Transverse colon (tissue), 4 donors: ENCODE results near the gene CEMIP2. TPM values are rescaled to one million over a fixed set of nuclear protein-coding genes. Genes with fewer than 3 reads are reported as not detected.
"Not testable (repeated sequence)": the region's sequence is repeated elsewhere in the genome, so short reads cannot be mapped to it uniquely, and the experiment has no call there.

Experiments used
- DNase-seq: peaks from one replicate; pipeline ENCODE4 v3.0.0-alpha.2; 2019
- H3K27ac ChIP-seq, 4 donors: fragments of 200-600 bp; sonication (generic); 2 replicates each; pipeline ENCODE4 v1.5.1; 2016 to 2018; ENCODE audit warnings: inconsistent platforms in 4 of 4
- H3K27me3 ChIP-seq: fragments of 200-600 bp; sonication (generic); 2 replicates; pipeline ENCODE4 v1.5.1; 2017; ENCODE audit warnings: inconsistent platforms
- H3K36me3 ChIP-seq, 4 donors: fragments of 200-600 bp; sonication (generic); 2 replicates each; pipeline ENCODE4 v1.5.1; 2017 to 2019; ENCODE audit warnings: inconsistent platforms in 4 of 4
- H3K4me1 ChIP-seq, 4 donors: fragments of 200-600 bp; sonication (generic); 2 replicates each; pipeline ENCODE4 v1.5.1; 2017 to 2020; ENCODE audit warnings: inconsistent platforms in 4 of 4
- H3K4me3 ChIP-seq, 4 donors: fragments of 200-600 bp; sonication (generic); 1 replicate in 1 of 4; 2 replicates in 3 of 4; pipeline versions ENCODE4 v1.5.1 to v1.6.1; 2017 to 2019; ENCODE audit warnings: inconsistent platforms in 4 of 4
- H3K9me3 ChIP-seq, 2 donors: fragments of 200-600 bp; sonication (generic); 2 replicates each; pipeline ENCODE4 v1.5.1; 2017 to 2019; ENCODE audit warnings: inconsistent platforms in 2 of 2
- EP300 ChIP-seq: sonication (generic); formaldehyde crosslinking; IDR thresholded peaks from one replicate; pipeline ENCODE4 v1.6.1; 2017; ENCODE audit warnings: antibody characterized with exemption, low read depth
- POLR2A ChIP-seq: fragments of 450-650 bp; IDR thresholded peaks from one replicate; pipeline ENCODE4 v1.6.1; 2016; ENCODE audit warnings: antibody characterized with exemption, mild to moderate bottlenecking, moderate library complexity
- POLR2AphosphoS5 ChIP-seq, 3 donors: sonication (generic); formaldehyde crosslinking; IDR thresholded peaks; one replicate each; pipeline ENCODE4 v1.6.1; 2016; ENCODE audit warnings: antibody characterized with exemption in 3 of 3
- WGBS, 2 donors: methylation state at CpG; one replicate each; pipeline ENCODE4 v1.1.5; 2018; ENCODE audit warnings: low coverage in 1 of 2; 5-methylcytosine and 5-hydroxymethylcytosine counted together
- in situ Hi-C, 4 donors: fragments of 200-750 bp; cut with MboI; loops; one replicate each; pipeline versions ENCODE4 v1.15.0 to v1.15.1; 2017; ENCODE audit warnings: low sequenced_read_pairs in 3 of 4, low pct_ligation_motif_present in 1 of 4, low pct_unique_long_range_greater_than_20kb in 1 of 4
- intact Hi-C: fragments of 100-400 bp; cut with DNase I; formaldehyde crosslinking; loops from one replicate; pipeline ENCODE4 v1.15.1; 2023; ENCODE audit warnings: low total_unique reads
- total RNA-seq, 4 donors: library from RNA; depleted of rRNA; stranded (reverse); fragments of >200 nt; gene quantifications; one replicate each; pipeline ENCODE4 v1.1.0, GENCODE V29; 2016
- TF ChIP-seq, protein P1 (sequence below), 5 experiments: fragments of 200-600 bp in 3 of 5; fragments of 450-650 bp in 2 of 5; sonication (generic) in 3 of 5; IDR thresholded peaks; 1 replicate in 2 of 5; 2 replicates in 3 of 5; pipeline ENCODE4 v1.5.1; 2016 to 2017; ENCODE audit warnings: antibody characterized with exemption in 5 of 5, inconsistent platforms in 3 of 5, mild to moderate bottlenecking in 2 of 5, moderate library complexity in 1 of 5

Gene CEMIP2
- total RNA-seq, 4 donors from 2014 or later, result 56.3 to 352 (median 236) TPM

DNA sequence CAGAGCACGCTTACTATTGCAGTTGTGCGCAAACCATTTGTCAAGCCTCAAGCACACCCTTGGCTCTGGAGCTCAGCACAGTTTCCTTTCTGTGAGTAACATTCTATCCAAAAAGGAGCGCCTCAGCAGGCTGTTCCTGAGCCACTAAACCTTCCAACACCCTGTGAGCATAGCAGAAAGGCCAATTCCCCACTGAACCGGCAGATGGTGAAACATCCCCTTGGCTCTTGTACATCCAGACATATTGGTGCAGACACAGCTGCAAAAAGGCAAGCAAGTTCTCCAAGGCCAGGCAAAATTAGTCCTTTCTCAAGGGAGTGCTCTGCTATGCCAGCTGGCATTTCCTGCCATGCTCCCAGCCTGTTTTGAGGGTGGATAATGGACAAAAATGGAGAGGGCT lies 44.1 kb upstream of the CEMIP2 start:
- Histone ChIP-seq H3K4me1 (peaks cover 0 to 6% (median 0%) of the 10 kb centered on the region in 4 donors), H3K4me3 (no peak overlapping the region), H3K36me3 (no peaks in the 10 kb centered on the region), H3K9me3 (no peaks in the 10 kb centered on the region), H3K27me3 (no peaks in the 10 kb centered on the region), H3K27ac (no peak overlapping the region)
- DNase-seq, result no peak
- 91 to 100% methylated on average over 1 to 4 of the region's 4 CpGs for WGBS, 2 donors
- in situ Hi-C loops (loop anchor here (10.0 to 25.0 kb wide), 6 partner anchors 175 to 775 kb away; no protein-coding TSS in a partner anchor), intact Hi-C loops (no loop called here)
- TF ChIP-seq, protein P1, sequence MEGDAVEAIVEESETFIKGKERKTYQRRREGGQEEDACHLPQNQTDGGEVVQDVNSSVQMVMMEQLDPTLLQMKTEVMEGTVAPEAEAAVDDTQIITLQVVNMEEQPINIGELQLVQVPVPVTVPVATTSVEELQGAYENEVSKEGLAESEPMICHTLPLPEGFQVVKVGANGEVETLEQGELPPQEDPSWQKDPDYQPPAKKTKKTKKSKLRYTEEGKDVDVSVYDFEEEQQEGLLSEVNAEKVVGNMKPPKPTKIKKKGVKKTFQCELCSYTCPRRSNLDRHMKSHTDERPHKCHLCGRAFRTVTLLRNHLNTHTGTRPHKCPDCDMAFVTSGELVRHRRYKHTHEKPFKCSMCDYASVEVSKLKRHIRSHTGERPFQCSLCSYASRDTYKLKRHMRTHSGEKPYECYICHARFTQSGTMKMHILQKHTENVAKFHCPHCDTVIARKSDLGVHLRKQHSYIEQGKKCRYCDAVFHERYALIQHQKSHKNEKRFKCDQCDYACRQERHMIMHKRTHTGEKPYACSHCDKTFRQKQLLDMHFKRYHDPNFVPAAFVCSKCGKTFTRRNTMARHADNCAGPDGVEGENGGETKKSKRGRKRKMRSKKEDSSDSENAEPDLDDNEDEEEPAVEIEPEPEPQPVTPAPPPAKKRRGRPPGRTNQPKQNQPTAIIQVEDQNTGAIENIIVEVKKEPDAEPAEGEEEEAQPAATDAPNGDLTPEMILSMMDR (IDR thresholded peaks at IDR 0.05), result no peak
- TF ChIP-seq POLR2A (no peak), POLR2AphosphoS5 (IDR thresholded peaks at IDR 0.05) (no peak), EP300 (no peak)

DNA sequence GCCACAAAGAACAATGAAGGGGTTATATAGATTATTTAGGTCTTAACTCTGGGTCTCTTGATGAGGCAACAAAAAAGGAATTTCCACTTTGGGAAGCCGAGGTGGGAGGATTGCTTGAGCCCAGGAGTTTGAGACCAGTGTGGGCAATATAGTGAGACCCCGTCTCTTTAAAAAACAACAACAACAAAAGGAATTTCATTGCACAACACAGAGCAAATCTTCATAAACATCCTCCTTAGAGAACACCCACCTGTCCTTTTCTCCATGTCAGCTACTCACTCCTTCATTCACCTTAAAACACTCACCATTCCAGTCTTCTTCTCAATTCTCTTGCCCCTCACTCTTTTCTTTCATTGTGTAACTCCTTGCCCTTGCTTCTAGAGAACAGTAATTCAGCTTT lies 39.8 kb upstream of the CEMIP2 start:
- in situ Hi-C loops, result loop anchor here (10.0 to 25.0 kb wide), 6 partner anchors 179 to 779 kb away; no protein-coding TSS in a partner anchor

DNA sequence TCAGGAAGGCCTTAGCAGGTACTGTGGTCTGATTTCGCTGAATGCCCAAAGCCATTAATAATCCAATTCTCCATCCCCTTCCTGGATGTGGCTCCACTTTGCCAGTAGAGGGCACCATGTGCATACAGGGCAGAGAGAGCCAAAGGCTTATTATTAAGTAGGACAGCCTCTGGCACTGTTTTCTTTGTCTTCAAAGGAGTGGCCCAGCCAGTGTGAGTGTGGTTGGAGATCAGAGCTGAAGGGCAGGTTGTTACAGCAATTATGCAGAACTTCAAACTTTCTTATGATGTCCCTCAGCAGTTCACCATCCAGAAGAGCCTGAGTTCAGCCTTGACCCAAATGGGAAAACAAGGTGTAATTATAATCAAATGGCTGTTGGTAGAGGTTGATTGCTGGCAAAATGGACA lies 38.6 kb upstream of the CEMIP2 start:
- Histone ChIP-seq H3K9me3 (no peaks in the 10 kb centered on the region), H3K4me1 (no peaks in the 10 kb centered on the region), H3K27me3 (no peaks in the 10 kb centered on the region), H3K4me3 (no peak overlapping the region), H3K36me3 (no peaks in the 10 kb centered on the region), H3K27ac (no peak overlapping the region)
- no peak for TF ChIP-seq EP300
- TF ChIP-seq, protein P1 (IDR thresholded peaks at IDR 0.05), result peak; percentile 75 to 87 (median 83)
- peak; percentile 62 for DNase-seq
- intact Hi-C loops, result loop anchor here (5.0 kb wide), 1 partner anchor 220 kb away; no protein-coding TSS in a partner anchor
- WGBS, 2 donors, result 14% methylated on average over 1 of the region's 1 CpG; no CpG with 5 or more reads in 1 of the 2 donors
- in situ Hi-C loops, result loop anchor here (10.0 to 25.0 kb wide), 6 partner anchors 180 to 780 kb away; no protein-coding TSS in a partner anchor

More for the DNA sequence above, 39.8 kb upstream of the CEMIP2 start:
- no peak for DNase-seq
- WGBS, 2 donors, result 61 to 84% methylated on average over 2 of the region's 2 CpGs
- no peaks in the 10 kb centered on the region for H3K4me1 ChIP-seq
- no peak overlapping the region for H3K4me3 ChIP-seq
- TF ChIP-seq, protein P1 (IDR thresholded peaks at IDR 0.05), result no peak
- TF ChIP-seq POLR2AphosphoS5 (IDR thresholded peaks at IDR 0.05), result no peak
- no peak for TF ChIP-seq EP300
- TF ChIP-seq POLR2A, result no peak
- H3K27me3 ChIP-seq, result no peaks in the 10 kb centered on the region
- intact Hi-C loops, result loop anchor here (5.0 kb wide), 1 partner anchor 219 kb away; no protein-coding TSS in a partner anchor
- no peak overlapping the region for H3K27ac ChIP-seq
- H3K9me3 ChIP-seq, result no peaks in the 10 kb centered on the region
- no peaks in the 10 kb centered on the region for H3K36me3 ChIP-seq

DNA sequence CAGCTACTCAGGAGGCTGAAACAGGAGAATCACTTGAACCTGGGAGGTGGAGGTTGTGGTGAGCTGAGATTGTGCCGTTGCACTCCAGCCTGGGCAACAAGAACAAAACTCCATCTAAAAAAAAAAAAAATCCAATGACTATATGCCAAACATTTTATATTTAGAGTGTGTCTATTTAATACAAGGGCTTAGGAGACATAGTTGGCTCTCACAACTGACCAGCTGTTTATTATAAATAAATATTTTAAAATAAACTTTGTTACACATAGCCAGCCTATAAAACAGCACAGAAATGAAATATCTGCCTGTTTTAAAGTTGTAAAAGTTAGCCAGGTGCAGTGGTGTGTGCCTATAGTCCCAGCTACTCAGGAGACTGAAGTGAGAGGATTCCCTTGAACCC lies 36.8 kb upstream of the CEMIP2 start:
- H3K27ac ChIP-seq, H3K9me3 ChIP-seq, H3K4me3 ChIP-seq, H3K36me3 ChIP-seq, DNase-seq, H3K4me1 ChIP-seq, H3K27me3 ChIP-seq: not testable (repeated sequence)
- WGBS, 2 donors, result 67 to 86% methylated on average over 1 of the region's 1 CpG
- in situ Hi-C loops (loop anchor here (10.0 to 25.0 kb wide), 6 partner anchors 182 to 782 kb away; no protein-coding TSS in a partner anchor), intact Hi-C loops (loop anchor here (5.0 kb wide), 1 partner anchor 222 kb away; no protein-coding TSS in a partner anchor)

DNA sequence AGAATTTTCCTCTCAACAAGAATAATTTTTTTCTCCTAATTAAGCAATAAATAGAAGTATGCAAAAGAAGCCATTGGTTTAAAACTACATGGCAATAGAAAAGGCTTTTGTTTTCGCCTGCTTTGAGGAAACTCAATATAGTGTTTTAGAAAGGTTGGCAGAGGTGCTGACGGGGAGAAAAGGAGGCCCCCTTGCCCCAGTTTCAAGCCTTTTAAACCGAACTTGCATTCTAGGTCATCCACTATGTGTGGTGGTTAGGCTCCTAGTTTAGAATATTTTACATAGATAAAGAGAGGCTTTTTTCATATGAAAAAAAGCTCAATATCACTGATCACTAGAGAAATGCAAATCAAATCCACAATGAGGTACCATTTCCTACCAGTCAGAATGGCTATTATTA lies 33.5 kb upstream of the CEMIP2 start:
- DNase-seq, result no peak
- Histone ChIP-seq H3K27ac (no peak overlapping the region), H3K4me3 (no peak overlapping the region), H3K27me3 (no peaks in the 10 kb centered on the region), H3K9me3 (no peaks in the 10 kb centered on the region), H3K4me1 (no peaks in the 10 kb centered on the region), H3K36me3 (no peaks in the 10 kb centered on the region)
- intact Hi-C loops (no loop called here), in situ Hi-C loops (loop anchor here (10.0 to 25.0 kb wide), 6 partner anchors 185 to 785 kb away; no protein-coding TSS in a partner anchor)
- no peak for TF ChIP-seq EP300
- no peak for TF ChIP-seq POLR2AphosphoS5 (IDR thresholded peaks at IDR 0.05)
- TF ChIP-seq, protein P1 (IDR thresholded peaks at IDR 0.05), result no peak
- TF ChIP-seq POLR2A, result no peak
- 72 to 93% methylated on average over 3 of the region's 3 CpGs for WGBS, 2 donors
